Glutamatergic neuron (in vitro differentiated cells): Measurements from ENCODE around the gene NNMT. TPM values are rescaled to one million over a fixed set of nuclear protein-coding genes. Genes with fewer than 3 reads are reported as not detected.

Experiments used
- DNase-seq: peaks from one replicate; pipeline ENCODE4 v3.0.0; 2022
- H3K27ac Mint-ChIP-seq: one replicate; pipeline ENCODE4 v1.8.0; 2020; ENCODE audit warnings: mild to moderate bottlenecking, mixed read lengths, inconsistent platforms; ENCODE audit not compliant: unreplicated experiment
- H3K27me3 Mint-ChIP-seq: one replicate; pipeline ENCODE4 v1.8.0; 2020; ENCODE audit warnings: mild to moderate bottlenecking, moderate library complexity, mixed read lengths, inconsistent platforms; ENCODE audit not compliant: unreplicated experiment
- H3K36me3 Mint-ChIP-seq: one replicate; pipeline ENCODE4 v1.8.0; 2020; ENCODE audit warnings: mild to moderate bottlenecking, mixed read lengths, inconsistent platforms; ENCODE audit not compliant: unreplicated experiment
- H3K4me1 Mint-ChIP-seq: one replicate; pipeline ENCODE4 v1.8.0; 2020; ENCODE audit warnings: mild to moderate bottlenecking, low read depth, mixed read lengths, inconsistent platforms; ENCODE audit not compliant: unreplicated experiment
- H3K4me3 Mint-ChIP-seq: one replicate; pipeline ENCODE4 v1.8.0; 2020; ENCODE audit warnings: mild to moderate bottlenecking, mixed read lengths, inconsistent platforms; ENCODE audit not compliant: unreplicated experiment
- H3K9me3 Mint-ChIP-seq: one replicate; pipeline ENCODE4 v1.8.0; 2020; ENCODE audit warnings: mild to moderate bottlenecking, moderate library complexity, mixed read lengths, inconsistent platforms; ENCODE audit not compliant: unreplicated experiment
- CTCF ChIP-seq: fragments of 200-600 bp; sonication (generic); IDR thresholded peaks from one replicate; pipeline ENCODE4 v1.5.0; 2021; ENCODE audit not compliant: partially characterized antibody, unreplicated experiment
- total RNA-seq: library from RNA; stranded (reverse); fragmentation: NEBNext Ultra II Directional; extraction: Animal tissue kit (Norgen Biotek cat#: 25700); gene quantifications from one replicate; pipeline ENCODE4 v1.2.1, GENCODE V29; 2021; ENCODE audit not compliant: unreplicated experiment

The NNMT gene
- total RNA-seq, 1 donor from 2014 or later = 3.4 TPM

GRCh38 chr11:114310095-114310494 lies 13.9 kb downstream of the NNMT start:
- H3K4me1 Mint-ChIP-seq = peaks cover 3% of the 10 kb centered on the region
- no peak for DNase-seq
- H3K9me3 Mint-ChIP-seq = peaks cover 3% of the 10 kb centered on the region
- no peak overlapping the region for H3K4me3 Mint-ChIP-seq
- no peak for TF ChIP-seq CTCF
- H3K27me3 Mint-ChIP-seq = peaks cover 2% of the 10 kb centered on the region
- H3K36me3 Mint-ChIP-seq = peaks cover 4% of the 10 kb centered on the region
- no peak overlapping the region for H3K27ac Mint-ChIP-seq

GRCh38 chr11:114311946-114312345 lies 15.7 kb downstream of the NNMT start:
- Mint-ChIP-seq H3K9me3 (peaks cover 3% of the 10 kb centered on the region), H3K4me1 (peaks cover 3% of the 10 kb centered on the region), H3K27ac (no peak overlapping the region), H3K36me3 (peaks cover 4% of the 10 kb centered on the region), H3K4me3 (no peak overlapping the region), H3K27me3 (peaks cover 2% of the 10 kb centered on the region)
- TF ChIP-seq CTCF = no peak
- DNase-seq = no peak

- H3K9me3 Mint-ChIP-seq = peaks cover 2% of the 10 kb centered on the region
- H3K4me3 Mint-ChIP-seq = no peak overlapping the region
- peaks cover 3% of the 10 kb centered on the region for H3K4me1 Mint-ChIP-seq
- no peak overlapping the region for H3K27ac Mint-ChIP-seq
- no peaks in the 10 kb centered on the region for H3K27me3 Mint-ChIP-seq
- no peak for TF ChIP-seq CTCF
- DNase-seq = no peak
- H3K36me3 Mint-ChIP-seq = peaks cover 4% of the 10 kb centered on the region
Observed at GRCh38 chr11:114314096-114314495, 17.9 kb downstream of the NNMT start.

GRCh38 chr11:114315749-114316368 lies 19.7 kb downstream of the NNMT start:
- no peak overlapping the region for H3K27ac Mint-ChIP-seq

More at GRCh38 chr11:114315749-114316368, 19.7 kb downstream of the NNMT start:
- no peak for DNase-seq
- Mint-ChIP-seq H3K4me3 (no peak overlapping the region), H3K4me1 (peaks cover 3% of the 10 kb centered on the region), H3K9me3 (no peaks in the 10 kb centered on the region), H3K27me3 (no peaks in the 10 kb centered on the region), H3K36me3 (no peaks in the 10 kb centered on the region)
- no peak for TF ChIP-seq CTCF
